Suppressor macrophage treated with lipopolysaccharide for 4 hours (primary cell): Measurements from ENCODE around the gene CDH23.

Experiments used
- DNase-seq: peaks from one replicate; pipeline ENCODE4 v3.0.0-alpha.2; 2020

Gene CDH23

DNA sequence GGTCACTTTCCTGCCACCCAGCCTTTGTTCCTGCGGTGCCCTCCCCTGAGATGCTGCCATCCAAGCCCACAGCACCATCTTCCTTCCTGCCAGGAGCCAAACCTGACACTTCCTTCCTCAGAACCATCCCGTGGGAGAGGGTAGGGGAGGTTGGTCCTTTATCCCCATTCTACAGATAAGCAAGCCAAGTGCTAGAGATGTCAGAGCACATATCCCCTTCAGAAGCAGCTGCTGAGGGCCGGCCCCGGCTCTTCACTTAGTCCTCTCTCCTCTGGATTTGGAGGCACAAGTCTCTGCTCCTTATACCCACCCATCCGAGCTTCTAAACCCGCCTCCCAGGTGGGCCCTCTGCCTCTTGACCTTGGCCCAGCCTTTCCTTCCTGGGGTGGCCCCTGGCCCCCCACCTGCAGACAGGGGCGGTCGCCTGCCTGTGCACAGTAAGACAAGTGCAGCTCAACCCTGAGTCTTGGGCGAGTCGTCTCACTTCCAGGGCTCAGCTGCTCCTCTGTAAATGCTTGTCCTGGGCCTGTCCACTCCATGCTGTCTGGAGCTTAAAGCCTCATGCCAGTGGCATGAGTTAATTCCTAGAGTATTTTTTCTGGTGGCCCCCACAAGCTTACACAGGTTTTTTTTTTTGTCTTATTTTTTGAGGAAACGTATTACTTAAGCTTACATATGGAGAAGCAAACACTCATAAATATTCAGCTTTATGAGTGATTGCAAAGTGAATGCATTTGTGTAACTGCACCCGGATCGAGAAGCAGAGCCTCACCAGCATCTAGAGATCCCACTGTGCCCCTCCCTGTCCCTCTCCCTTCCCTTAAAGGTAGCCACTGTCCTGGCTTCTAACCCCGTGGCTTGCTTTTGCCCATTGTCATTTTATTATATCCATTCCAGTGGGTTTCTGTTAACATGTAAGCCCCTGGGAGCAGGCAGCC, 125.1 kb downstream of the CDH23 start:
- no peak for DNase-seq

DNA sequence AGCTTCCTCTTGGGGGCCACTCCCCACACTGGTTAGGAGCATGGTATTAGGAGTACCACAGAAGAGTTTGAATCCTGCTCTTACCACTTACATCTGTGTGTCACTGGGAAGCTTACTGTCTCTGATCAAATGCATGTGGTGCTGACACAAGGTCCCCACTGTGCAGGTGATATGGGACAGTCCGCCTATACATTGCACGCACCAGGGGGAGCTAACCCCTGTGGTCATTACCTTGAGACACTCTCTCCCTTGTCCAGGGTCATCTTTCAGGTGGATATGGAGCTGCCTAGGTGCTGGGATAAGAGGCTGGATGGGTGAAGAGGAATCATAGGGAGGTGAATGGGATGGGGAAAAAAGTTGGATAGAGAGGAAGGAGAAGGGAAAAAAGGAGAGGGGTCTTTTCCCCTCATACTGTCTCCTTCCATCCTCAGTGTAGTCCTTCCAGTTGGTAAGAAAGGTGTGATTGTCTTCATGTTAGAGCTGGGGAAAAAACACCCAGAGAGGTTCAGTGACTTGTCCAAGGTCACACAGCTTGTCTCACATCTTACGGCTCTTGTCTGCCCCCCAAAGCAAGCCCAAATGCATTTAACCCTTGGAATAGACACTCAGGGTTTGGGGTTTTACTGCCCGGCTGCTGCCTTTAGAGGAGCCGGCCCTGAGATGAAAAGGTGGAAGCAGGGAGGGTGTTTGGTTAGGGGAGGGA, 125.9 kb downstream of the CDH23 start:
- DNase-seq, result no peak

DNA sequence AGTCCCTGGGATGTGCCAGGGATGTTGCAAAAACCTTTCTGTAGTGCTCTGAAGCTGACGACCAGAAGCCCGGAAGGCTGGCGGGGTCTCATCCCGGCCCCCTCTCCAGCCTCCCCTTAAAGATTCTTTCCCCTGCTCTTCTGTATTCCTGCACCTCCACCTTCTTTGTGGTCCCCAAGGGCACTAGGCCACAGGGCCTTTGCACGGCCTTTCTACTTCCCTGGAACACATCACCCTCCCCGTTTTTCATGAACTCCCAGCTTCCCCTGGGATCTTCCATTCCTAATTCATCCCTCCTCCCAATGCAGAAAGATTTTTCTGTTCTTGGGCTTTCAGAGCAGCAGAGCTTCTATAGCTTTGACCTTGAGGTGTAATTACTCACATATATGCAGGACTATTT, 127.0 kb downstream of the CDH23 start:
- no peak for DNase-seq

DNA sequence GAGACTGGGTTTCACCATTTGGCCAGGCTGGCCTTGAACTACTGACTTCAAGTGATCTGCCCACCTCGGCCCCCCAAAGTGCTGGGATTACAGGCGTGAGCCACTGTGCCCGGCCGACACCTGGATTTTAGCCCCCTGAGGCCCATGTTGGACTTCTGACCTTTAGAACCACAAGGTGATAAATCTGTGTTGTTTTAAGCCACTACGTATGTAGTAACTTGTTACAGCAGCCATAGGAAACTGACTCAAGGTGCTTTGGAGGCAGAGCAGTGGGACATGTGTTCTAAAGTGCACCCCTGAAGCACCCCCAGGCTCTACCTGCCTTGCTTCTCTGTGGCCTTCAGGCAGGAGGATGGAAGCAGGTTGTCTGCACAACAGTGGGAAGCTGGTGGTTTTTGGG, 128.4 kb downstream of the CDH23 start:
- no peak for DNase-seq

DNA sequence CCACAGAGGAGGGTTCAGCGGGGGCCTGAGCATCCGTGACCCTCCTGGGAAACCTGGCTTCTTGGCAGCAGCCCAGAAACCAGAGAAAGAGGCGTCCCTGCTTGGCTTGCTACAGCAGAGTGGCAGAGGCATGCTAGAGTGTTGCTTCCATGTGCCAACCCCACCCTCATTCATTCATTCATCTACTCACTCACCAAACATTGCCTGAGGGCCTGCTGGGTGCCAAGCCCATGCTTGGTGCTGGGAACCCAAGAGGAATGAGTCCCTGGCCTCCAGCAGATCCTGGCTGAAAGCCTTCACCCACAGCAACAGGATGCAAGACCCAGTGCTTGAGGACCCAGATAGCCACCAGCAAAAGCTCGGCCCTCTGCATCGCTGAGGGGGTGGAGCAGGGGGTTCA, 129.0 kb downstream of the CDH23 start:
- no peak for DNase-seq

DNA sequence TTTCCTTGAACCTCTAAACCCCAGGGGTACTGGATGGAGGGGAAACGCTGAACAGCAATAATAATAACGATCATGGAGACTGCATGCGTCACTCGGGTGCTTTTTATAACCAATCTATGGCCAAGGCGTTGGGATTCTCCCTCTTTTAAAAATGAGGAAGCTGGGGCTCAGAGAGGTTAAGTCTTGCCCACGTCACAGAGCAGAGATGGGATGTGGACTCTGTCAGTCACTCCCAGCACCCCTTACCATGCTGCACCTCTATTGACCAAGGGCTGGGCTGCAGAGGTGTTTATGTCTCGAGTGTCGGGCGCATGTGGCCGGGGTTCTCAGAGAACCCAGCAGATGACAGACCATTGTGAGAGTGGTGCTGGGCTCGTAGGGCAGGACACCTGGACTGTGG, 129.9 kb downstream of the CDH23 start:
- no peak for DNase-seq

DNA sequence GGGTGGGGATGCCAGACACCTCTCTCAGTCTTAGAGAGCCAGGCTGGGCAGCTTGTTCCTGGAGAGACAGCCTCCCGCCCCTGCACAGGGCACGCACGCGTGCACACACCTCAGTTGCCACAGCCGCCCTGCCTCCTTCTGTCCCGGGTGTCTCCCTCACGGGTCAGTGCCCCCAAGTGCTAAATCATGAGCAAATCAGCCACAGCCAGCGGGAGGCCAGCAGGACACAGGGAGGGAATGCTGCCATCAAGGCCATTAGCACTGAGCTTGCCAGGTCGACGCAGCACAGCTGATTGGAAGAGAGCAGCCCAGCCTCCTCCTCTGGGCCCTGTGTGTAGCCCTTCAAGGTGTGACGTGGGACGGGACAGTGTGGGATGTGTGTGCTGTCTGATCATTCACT, 130.4 kb downstream of the CDH23 start:
- no peak for DNase-seq

DNA sequence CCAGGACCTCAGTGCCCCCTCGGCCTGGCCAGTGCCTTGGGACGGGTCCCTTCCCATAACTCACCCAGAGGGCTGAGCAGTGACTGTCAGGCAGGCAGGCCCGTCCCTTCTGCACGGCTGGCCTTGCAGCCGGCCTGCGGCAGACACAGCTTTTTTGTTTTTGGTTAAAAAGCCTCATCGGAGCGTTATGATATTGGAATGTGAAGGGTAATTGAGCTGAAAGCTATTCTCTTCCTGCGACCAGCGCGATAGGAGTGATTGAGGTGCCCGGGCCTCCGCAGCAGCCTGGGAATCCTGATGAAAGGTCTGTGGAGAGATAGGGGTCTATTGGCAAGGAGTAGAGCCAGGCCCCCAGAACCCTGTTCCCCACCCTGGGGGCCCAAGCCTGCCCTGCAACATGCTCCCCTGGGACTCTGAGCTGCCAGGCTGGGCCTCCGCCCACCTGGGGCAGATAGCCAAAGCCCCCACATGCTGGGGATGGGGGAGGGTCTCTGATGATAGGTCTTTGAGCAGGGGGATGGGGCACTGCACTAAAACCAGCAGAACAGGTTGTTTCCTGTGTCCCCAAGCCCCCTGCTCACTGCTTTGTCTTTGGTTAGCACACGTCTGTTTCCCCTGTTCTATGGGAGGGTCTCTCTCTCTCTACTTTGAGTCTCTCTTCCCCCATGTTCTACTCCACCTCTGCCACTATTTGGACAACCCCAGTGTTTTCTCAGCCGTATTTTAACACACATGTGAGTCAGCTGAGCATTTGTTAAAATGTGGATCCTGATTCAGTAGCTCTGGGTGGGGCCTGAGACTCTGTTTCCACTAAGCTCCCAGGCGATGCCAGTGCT, 131.9 kb downstream of the CDH23 start:
- no peak for DNase-seq

DNA sequence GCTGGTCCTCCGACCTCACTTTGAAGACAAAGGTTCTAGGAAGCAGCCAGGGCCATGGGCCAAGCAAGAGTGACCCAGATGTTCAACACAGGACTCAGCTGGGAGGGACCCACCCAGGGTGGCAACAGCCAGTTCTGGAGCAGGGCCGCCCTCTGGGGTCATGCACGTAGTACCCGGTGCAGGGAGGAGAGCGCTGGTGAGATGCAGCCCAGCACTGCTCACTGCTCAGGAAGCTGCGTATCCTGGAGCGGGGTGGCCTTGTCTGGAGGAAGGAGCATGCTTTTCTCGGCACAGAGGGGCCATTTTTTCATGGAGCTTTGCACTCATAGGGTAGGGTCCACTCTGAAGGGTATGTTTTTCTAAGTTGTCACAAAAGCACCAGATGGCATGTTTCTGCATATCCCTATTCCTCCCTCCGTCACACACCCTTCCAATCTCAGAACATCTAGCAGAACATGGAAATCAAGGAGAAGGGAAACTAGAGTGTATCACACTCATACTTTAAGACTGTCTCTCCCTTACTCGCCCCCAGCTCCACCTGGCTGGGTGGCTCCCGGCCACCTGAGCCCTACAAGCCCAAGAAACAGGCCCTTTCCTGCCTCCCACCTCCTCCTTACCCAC, 132.6 kb downstream of the CDH23 start:
- no peak for DNase-seq

DNA sequence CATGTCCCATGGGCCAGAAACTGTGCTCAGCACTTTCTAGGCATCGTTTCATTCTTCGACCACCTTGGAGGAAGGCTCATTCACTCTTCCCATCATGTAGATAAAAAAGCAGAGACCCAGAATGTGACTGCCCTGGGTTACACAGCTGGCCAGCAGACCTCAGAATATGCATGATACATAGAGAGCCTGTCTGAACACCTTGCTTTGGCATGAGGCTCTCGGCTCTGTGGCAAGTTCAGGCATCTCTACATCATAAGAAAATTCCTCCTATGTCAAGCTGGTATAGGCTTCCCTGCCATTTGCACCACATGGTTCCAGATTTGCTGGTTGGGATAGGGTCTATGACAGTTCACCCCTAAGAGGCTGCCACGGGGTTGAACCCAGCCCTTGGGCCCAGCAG, 134.1 kb downstream of the CDH23 start:
- no peak for DNase-seq

DNA sequence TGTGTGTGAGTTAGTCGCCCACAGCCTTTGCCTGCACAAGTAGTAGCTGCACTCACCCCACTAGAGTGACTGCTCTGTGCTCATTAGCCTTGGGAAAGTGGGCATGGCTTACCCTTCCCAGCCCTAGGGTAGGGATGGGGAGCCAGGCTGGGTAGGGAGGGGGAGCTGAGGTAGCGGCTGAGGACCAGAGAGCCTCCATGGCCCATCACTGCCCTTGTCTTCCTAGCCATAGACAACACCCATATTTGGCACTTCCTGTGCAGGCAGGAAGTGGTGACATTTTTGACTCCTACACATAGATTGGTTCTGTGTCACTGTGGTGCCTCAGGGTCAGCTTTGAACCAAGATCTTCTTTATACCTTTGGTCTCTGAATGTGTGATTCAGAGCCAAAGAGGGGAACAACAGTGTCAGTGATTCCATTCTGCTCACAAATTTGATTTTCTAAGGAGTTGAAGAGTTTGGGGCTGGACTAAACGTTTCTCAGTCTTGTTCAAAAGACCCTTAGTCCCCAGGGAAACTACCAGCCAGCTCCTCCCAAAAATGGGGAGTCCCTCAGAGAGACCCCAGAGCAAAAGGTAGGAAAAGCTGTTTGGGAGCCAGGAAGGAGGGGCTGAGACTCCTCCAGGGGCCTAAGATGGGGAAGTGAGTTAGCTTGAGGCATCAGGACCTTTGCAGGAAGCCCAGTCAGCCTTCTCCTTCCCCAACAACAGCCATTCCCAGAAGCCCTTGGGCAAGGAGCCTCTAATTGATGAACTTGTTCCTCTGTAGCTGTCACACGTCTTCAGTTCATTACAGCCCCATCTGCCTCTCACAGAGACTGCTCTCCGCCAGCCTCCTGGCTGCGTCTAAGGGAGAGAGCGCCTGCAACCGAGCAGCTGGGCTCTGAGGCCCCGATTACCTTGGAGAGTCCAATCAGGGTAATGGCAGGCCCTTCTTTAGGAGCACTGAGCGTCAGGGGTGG, 135.0 kb downstream of the CDH23 start:
- DNase-seq, result peak; percentile 46

DNA sequence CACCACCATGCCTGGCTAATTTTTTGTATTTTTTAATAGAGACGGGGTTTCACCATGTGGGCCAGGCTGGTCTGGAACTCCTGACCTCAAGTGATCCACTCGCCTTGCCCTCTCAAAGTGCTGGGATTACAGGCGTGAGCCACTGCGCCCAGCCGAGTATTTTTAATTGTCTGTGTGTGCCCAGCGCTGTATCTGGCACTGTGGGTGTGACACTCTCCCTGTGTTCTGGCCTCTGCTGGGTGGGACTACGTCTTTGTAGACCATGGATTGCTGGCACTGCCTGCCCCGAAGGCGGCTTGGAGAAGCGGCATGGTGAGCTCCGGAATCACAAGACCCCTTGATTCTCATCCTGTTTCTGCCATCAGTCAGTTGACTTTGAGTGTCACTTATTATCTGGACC, 136.2 kb downstream of the CDH23 start:
- no peak for DNase-seq

DNA sequence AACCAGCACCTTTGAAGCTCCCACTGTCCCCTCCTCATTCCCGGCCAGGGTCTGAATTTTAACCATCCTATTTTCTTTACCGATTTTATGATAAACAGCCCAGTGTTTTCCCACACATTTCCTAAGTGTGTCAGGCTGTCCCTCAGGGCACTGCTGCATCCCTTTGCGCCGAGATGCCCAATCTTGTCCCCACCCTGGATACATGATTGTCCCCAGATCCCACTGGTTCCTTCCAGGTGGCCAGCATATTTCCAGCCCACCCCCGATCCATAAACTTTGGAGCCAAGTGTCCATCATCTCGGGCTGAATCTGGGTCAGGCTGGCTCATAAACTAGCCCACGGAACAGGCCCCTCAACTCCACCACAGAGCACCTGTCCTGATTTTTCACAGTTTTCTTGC, 137.2 kb downstream of the CDH23 start:
- no peak for DNase-seq

DNA sequence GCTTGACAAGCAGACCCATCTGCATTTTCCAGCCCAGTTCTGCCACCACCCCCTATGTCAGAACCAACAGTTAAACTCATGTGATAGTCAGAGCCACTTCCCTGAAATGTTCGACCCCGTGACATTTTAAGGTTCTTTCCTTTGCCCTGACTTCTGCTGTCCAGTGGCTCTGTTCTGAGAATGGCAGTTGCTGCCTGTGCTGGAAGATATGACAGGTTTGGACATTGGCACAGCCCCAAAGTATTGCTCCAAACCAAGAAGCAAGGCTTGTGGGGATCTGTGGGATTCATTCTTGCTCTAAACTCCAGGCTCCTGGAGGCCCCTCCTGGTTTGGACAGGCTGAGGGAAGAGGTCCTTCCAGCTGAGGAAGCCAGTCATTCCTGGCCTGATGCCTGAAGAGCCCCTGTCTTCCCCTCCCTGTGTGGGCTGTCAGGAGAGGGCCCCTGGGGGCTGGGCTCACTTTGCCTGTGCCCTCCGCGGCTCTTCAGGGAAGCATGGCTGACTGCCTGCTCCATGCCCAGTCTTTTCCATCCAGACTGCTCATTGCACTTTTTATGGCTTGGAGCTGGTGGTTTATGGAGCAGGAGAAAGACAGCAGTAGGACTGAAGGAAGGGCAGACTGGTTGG, 138.0 kb downstream of the CDH23 start:
- peak; percentile 35 for DNase-seq

DNA sequence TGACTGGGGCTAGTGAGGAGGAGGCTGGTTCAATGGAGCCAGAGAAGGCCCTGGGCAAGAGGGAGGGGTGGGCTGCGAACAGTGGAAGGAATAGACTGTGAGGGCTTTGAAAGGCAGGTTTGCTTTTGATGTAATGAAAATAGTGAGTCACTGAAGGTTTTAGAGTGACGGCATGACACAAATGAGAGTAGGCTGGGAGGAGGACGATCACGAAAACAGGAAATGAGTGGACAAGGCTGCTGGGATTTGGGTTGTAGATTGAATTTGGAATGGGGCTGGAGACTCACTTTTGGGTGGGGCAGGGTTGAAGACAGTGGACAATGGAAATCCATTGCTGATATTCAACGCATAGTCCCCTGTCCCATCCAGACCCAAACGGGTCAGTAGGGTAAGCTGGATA, 139.6 kb downstream of the CDH23 start:
- DNase-seq, result peak; percentile 31

DNA sequence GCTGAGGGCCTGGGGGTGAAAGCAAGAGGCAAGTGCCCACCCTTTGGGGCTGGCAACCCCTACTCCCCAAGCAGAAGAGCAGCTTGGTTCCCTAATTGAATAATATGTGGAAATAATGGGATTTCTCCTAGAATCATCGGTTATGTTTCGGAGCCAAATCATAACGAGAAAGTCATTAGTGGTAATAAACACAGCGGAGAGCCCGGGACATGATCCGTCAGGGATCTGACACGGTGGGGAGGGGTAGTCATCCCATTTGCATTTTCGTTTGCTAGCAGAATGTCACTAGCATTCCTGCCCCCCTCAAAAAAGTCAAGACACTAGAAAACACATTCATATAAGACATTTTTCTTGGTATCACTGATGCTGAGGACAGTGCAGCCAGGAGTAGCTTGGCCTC, 140.4 kb downstream of the CDH23 start:
- no peak for DNase-seq

DNA sequence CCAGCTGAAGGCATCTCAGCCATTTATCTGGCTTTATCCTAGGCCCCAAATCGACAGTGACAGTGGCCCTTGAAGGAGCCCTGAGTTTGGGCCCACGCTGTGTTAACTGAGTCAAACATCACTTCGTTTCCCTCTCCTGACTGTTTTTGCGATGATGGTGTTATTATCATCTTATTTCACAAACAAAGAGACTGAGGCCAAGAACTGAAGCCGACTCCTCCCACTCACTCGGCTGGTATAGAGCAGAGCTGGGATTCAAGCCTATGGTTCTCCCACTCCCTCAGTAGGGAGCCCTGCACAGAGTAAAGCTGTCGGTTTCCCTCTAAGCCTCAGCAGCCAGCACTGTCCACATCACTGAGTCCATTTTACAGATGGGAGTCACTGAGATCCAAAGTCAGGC, 141.0 kb downstream of the CDH23 start:
- DNase-seq, result no peak

DNA sequence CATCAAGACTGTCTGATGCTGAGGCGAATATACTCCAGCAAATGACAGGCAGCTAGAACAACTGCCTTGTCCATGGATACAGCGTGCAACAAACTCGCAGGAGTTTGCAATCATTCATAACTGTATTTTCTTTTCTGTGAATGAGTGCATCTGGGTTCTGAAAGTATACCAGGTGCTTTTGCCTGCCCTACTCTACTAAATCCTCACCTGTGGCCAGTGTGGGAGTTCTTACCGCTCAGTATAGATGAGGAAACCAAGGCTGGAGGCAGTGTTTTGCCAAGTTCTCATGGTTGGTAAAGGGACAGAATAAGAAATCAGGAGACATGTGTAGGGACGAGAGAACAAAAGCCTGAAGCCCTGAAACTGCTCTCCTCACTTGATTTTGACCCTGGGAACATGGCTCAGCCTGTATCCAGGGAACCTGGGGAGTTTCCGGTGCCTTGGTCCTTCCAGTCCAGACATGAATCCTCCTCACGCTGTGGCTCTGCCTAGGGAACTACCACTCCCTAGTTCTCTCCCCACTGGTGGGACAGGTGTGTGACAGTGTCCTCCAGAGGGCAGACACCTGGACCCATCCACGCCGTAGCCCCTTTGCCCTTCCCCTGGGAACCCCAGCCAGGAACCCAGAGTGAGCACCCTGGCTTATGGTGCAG, 142.0 kb downstream of the CDH23 start:
- no peak for DNase-seq

DNA sequence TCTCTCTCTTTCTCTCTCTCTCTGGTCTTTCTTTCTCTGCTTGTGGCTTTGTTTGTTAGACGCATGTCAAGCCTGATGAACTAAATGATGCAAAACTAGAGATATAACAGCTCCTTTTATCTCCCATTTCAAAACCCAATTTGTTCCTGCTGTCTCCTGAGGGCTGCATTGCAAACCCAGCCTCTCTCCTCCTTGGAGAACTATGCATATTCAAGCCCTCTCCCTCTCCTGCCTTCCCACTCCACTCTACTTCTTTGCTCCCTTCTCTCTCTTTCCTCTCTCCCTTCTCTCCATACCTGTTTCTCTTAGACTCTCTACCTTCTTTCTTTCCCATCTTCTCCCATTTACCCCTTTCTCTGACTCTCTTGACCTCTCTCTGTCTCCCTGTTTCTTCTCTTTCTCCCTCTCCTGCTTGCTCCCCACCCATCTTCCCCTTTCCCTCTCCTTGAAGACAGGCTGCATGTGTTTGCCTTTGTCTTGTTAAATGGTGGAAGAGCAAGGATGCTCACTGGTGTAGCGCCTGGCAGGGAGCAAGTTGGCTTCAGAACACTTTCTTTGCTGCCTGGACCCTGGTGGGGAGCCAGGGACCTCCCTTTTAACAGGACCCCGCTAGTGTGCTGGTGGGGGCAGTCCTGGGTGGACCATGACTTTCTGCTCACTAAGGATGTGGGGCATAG, 142.9 kb downstream of the CDH23 start:
- no peak for DNase-seq

DNA sequence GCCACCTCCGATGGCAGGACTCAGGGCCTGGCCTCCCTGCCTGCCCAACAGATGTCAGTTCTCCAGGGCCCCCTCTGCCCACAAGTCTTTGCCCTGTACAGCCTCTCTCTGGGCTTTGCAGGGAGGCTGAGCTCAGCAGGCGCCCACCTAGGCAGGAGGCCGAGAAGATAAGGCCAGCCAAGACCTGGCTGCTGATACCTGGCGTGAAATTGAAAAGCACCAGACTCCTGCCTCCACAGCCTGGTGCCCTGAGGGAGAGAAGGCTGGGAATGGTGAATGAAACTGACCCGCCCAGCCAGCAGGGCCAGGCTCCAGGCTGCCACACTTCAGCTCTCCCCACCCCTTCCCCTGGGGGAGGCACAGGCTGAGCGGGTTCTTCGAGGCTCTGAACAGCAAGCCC, 145.8 kb downstream of the CDH23 start:
- no peak for DNase-seq
